H9 (cell line): ENCODE measurements around the gene OCRL. TPM values are rescaled to one million over a fixed set of nuclear protein-coding genes. Genes with fewer than 3 reads are reported as not detected.

Source experiments
- DNase-seq: peaks from one replicate; pipeline ENCODE4 v3.0.0-alpha.2; 2017
- H2AFZ ChIP-seq: one replicate; pipeline ENCODE4 v1.6.1; 2013; ENCODE audit warnings: mild to moderate bottlenecking, low read length, control low read depth, moderate library complexity
- H2AK5ac ChIP-seq: 2 replicates; pipeline ENCODE4 v1.6.1; 2013; ENCODE audit warnings: low read length, control low read depth, mixed read lengths; ENCODE audit not compliant: insufficient read length
- H2BK120ac ChIP-seq: one replicate; pipeline ENCODE4 v1.6.1; 2013; ENCODE audit warnings: low read depth, mild to moderate bottlenecking, low read length, control low read depth, inconsistent platforms; ENCODE audit not compliant: poor library complexity, severe bottlenecking
- H2BK12ac ChIP-seq: 2 replicates; pipeline ENCODE4 v1.6.1; 2013; ENCODE audit warnings: low read length, control low read depth, mixed read lengths, low read depth; ENCODE audit not compliant: insufficient read length
- H2BK15ac ChIP-seq: 2 replicates; pipeline ENCODE4 v1.6.1; 2013; ENCODE audit warnings: low read depth, low read length, control low read depth
- H2BK20ac ChIP-seq: one replicate; pipeline ENCODE4 v1.6.1; 2013; ENCODE audit warnings: low read depth, mild to moderate bottlenecking, low read length, control low read depth, inconsistent platforms; ENCODE audit not compliant: poor library complexity, severe bottlenecking
- H2BK5ac ChIP-seq: 2 replicates; pipeline ENCODE4 v1.6.1; 2013; ENCODE audit warnings: low read length, control low read depth, mixed read lengths; ENCODE audit not compliant: insufficient read length
- H3K14ac ChIP-seq: 2 replicates; pipeline ENCODE4 v1.6.1; 2013; ENCODE audit warnings: low read length, control low read depth; ENCODE audit not compliant: insufficient read depth
- H3K18ac ChIP-seq: 2 replicates; pipeline ENCODE4 v1.6.1; 2013; ENCODE audit warnings: low read depth, mild to moderate bottlenecking, mixed read lengths, low read length, control low read depth; ENCODE audit not compliant: insufficient read length
- H3K23ac ChIP-seq: 2 replicates; pipeline ENCODE4 v1.6.1; 2013; ENCODE audit warnings: low read length, control low read depth, mixed read lengths, low read depth; ENCODE audit not compliant: insufficient read length
- H3K23me2 ChIP-seq: 2 replicates; pipeline ENCODE4 v1.6.1; 2013; ENCODE audit warnings: low read depth, mild to moderate bottlenecking, mixed read lengths, low read length, control low read depth; ENCODE audit not compliant: insufficient read length, poor library complexity, severe bottlenecking
- H3K27ac ChIP-seq: 2 replicates; pipeline ENCODE4 v1.5.1; 2013; ENCODE audit warnings: low read length, control low read depth, mixed read lengths, low read depth; ENCODE audit not compliant: insufficient read length
- H3K27me3 ChIP-seq: 2 replicates; pipeline ENCODE4 v1.6.1; 2013; ENCODE audit warnings: low read length, control low read depth, inconsistent platforms; ENCODE audit not compliant: insufficient read depth
- H3K4ac ChIP-seq: 2 replicates; pipeline ENCODE4 v1.6.1; 2013; ENCODE audit warnings: low read depth, mild to moderate bottlenecking, control low read depth, inconsistent platforms, low read length, moderate library complexity
- H3K4me1 ChIP-seq: 2 replicates; pipeline ENCODE4 v1.6.1; 2013; ENCODE audit warnings: low read length, control low read depth, inconsistent platforms; ENCODE audit not compliant: insufficient read depth
- H3K4me2 ChIP-seq: 2 replicates; pipeline ENCODE4 v1.6.1; 2013; ENCODE audit warnings: low read length, control low read depth, mixed read lengths; ENCODE audit not compliant: insufficient read length, insufficient read depth
- H3K56ac ChIP-seq: 2 replicates; pipeline ENCODE4 v1.6.1; 2013; ENCODE audit warnings: low read depth, mild to moderate bottlenecking, mixed read lengths, low read length, control low read depth; ENCODE audit not compliant: insufficient read length
- H3K79me1 ChIP-seq: 2 replicates; pipeline ENCODE4 v1.6.1; 2013; ENCODE audit warnings: low read depth, mild to moderate bottlenecking, moderate library complexity, low read length, control low read depth, inconsistent platforms; ENCODE audit not compliant: insufficient read depth, poor library complexity, severe bottlenecking
- H3K79me2 ChIP-seq: 2 replicates; pipeline ENCODE4 v1.6.1; 2013; ENCODE audit warnings: low read length, control low read depth, inconsistent platforms; ENCODE audit not compliant: insufficient read depth
- H3K9ac ChIP-seq: 2 replicates; pipeline ENCODE4 v1.6.1; 2013; ENCODE audit warnings: low read length, control low read depth, mixed read lengths; ENCODE audit not compliant: insufficient read length; ENCODE audit errors: extremely low read depth
- H3K9me3 ChIP-seq: one replicate; pipeline ENCODE4 v1.6.1; 2013; ENCODE audit warnings: low read depth, low read length, inconsistent platforms; ENCODE audit not compliant: control insufficient read depth
- H3T11ph ChIP-seq: one replicate; pipeline ENCODE4 v1.6.1; 2013; ENCODE audit warnings: mild to moderate bottlenecking, low read length, control low read depth, inconsistent platforms
- H4K20me1 ChIP-seq: one replicate; pipeline ENCODE4 v1.6.1; 2013; ENCODE audit not compliant: control insufficient read depth, insufficient read length, insufficient read depth
- H4K5ac ChIP-seq: 2 replicates; pipeline ENCODE4 v1.6.1; 2013; ENCODE audit warnings: low read depth, mild to moderate bottlenecking, mixed read lengths, low read length, control low read depth; ENCODE audit not compliant: insufficient read length
- H4K8ac ChIP-seq: replicated peaks from 2 replicates; pipeline ENCODE4 v1.6.1; 2013; ENCODE audit warnings: low read length, control low read depth, mixed read lengths, low read depth; ENCODE audit not compliant: insufficient read length
- H4K91ac ChIP-seq: 2 replicates; pipeline ENCODE4 v1.6.1; 2013; ENCODE audit warnings: low read depth, mild to moderate bottlenecking, moderate library complexity, mixed read lengths, low read length, control low read depth; ENCODE audit not compliant: insufficient read length
- H3K27ac Mint-ChIP-seq, 3 experiments: 2 replicates in 2 of 3; 3 replicates in 1 of 3; pipeline ENCODE4 v1.8.0; 2020 to 2021; ENCODE audit warnings: mixed read lengths in 3 of 3, mild to moderate bottlenecking in 1 of 3, moderate library complexity in 1 of 3
- H3K27me3 Mint-ChIP-seq: 2 replicates; pipeline ENCODE4 v1.8.0; 2021; ENCODE audit warnings: low read depth, mild to moderate bottlenecking, moderate library complexity, mixed read lengths
- H3K36me3 Mint-ChIP-seq, 3 experiments: 2 replicates in 2 of 3; 3 replicates in 1 of 3; pipeline ENCODE4 v1.8.0; 2020 to 2021; ENCODE audit warnings: low read depth in 3 of 3, mixed read lengths in 3 of 3; ENCODE audit not compliant: insufficient read depth in 1 of 3
- H3K4me1 Mint-ChIP-seq, 2 experiments: 2 replicates each; pipeline ENCODE4 v1.8.0; 2020; ENCODE audit warnings: mixed read lengths in 2 of 2
- H3K4me3 Mint-ChIP-seq, 2 experiments: 2 replicates in 1 of 2; 3 replicates in 1 of 2; pipeline ENCODE4 v1.8.0; 2020 to 2021; ENCODE audit warnings: mild to moderate bottlenecking in 2 of 2, mixed read lengths in 2 of 2, moderate library complexity in 1 of 2
- H3K9me3 Mint-ChIP-seq, 2 experiments: 2 replicates in 1 of 2; 3 replicates in 1 of 2; pipeline ENCODE4 v1.8.0; 2020; ENCODE audit warnings: mild to moderate bottlenecking in 2 of 2, mixed read lengths in 2 of 2, moderate library complexity in 1 of 2
- CTCF ChIP-seq: fragments of 200-600 bp; sonication (generic); conservative IDR thresholded peaks from 3 replicates; pipeline ENCODE4 v1.8.0; 2021; ENCODE audit warnings: antibody characterized with exemption, mild to moderate bottlenecking
- whole genome bisulfite sequencing: extraction: QIAGEN DNeasy Blood & Tissue Kit; methylation state at CpG from one replicate; pipeline ENCODE4 v1.1.7; 2013; ENCODE audit warnings: missing lambda C conversion rate, low lambda C conversion rate, mixed read lengths; ENCODE audit not compliant: insufficient read length; ENCODE audit errors: extremely low coverage; 5-methylcytosine and 5-hydroxymethylcytosine counted together
- total RNA-seq: library from RNA; stranded (reverse); gene quantifications from 2 replicates; pipeline ENCODE4 v1.2.1, GENCODE V29; 2021

Gene OCRL
- total RNA-seq, 1 experiment from 2014 or later = 31.4 TPM

- no peak overlapping the region for H3K27ac ChIP-seq
- H4K8ac ChIP-seq = no peak overlapping the region
- no peak overlapping the region for H3K14ac ChIP-seq
- H3K27me3 Mint-ChIP-seq = peaks cover 16% of the 10 kb centered on the region
- WGBS = no CpG with 5 or more reads among the region's 4 CpGs
- no peaks in the 10 kb centered on the region for H3K79me1 ChIP-seq
- H2BK20ac ChIP-seq = no peak overlapping the region
- H3K9me3 ChIP-seq = no peaks in the 10 kb centered on the region
- no peak overlapping the region for H2BK5ac ChIP-seq
- no peak overlapping the region for H3K23ac ChIP-seq
- no peaks in the 10 kb centered on the region for H4K20me1 ChIP-seq
- H2BK120ac ChIP-seq = no peak overlapping the region
- no peak overlapping the region for H3K4me2 ChIP-seq
- no peak for TF ChIP-seq CTCF
- H3K4ac ChIP-seq = no peak overlapping the region
- no peaks in the 10 kb centered on the region for H3K4me1 ChIP-seq
- no peak overlapping the region for H2BK15ac ChIP-seq
- no peaks in the 10 kb centered on the region for H3K9me3 Mint-ChIP-seq
- DNase-seq = no peak
- H3K27me3 ChIP-seq = no peaks in the 10 kb centered on the region
- no peaks in the 10 kb centered on the region for H3K4me1 Mint-ChIP-seq
- H3K36me3 Mint-ChIP-seq = no peaks in the 10 kb centered on the region
- no peak overlapping the region for H3T11ph ChIP-seq
- no peak overlapping the region for H4K91ac ChIP-seq
- no peak overlapping the region for H2AK5ac ChIP-seq
- H3K27ac Mint-ChIP-seq = no peak overlapping the region
- H3K4me3 Mint-ChIP-seq = no peak overlapping the region
- no peak overlapping the region for H2AFZ ChIP-seq
- H4K5ac ChIP-seq = no peak overlapping the region
- H3K9ac ChIP-seq = no peak overlapping the region
- H2BK12ac ChIP-seq = no peak overlapping the region
- H3K79me2 ChIP-seq = no peaks in the 10 kb centered on the region
- H3K56ac ChIP-seq = no peak overlapping the region
- no peaks in the 10 kb centered on the region for H3K23me2 ChIP-seq
- H3K18ac ChIP-seq = no peak overlapping the region
Observed at GRCh38 chrX:129529685-129530281, 10.3 kb upstream of the OCRL start.
